HepG2 (cell line): ENCODE measurements around the gene IL1RL1. TPM values are rescaled to one million over a fixed set of nuclear protein-coding genes. Genes with fewer than 3 reads are reported as not detected.

ENCODE experiments used
- ASH2L ChIP-seq: fragments of 300-600, 200-600 bp; sonication (generic); IDR thresholded peaks from 2 replicates; pipeline ENCODE4 v1.7.0; 2017; ENCODE audit warnings: low read depth, mild to moderate bottlenecking, moderate library complexity, mixed read lengths, low read length; ENCODE audit not compliant: insufficient read length
- FOSL1 ChIP-seq: sonication (generic); formaldehyde crosslinking; IDR thresholded peaks from 2 replicates; pipeline ENCODE4 v1.9.0; 2021; ENCODE audit warnings: missing genetic modification reagents, borderline replicate concordance
- IRX3 ChIP-seq: sonication (generic); formaldehyde crosslinking; IDR thresholded peaks from 2 replicates; pipeline ENCODE4 v1.8.1; 2023; ENCODE audit warnings: mild to moderate bottlenecking, low read depth, missing genetic modification reagents, borderline replicate concordance
- JUN ChIP-seq: sonication (generic); formaldehyde crosslinking; IDR thresholded peaks from 2 replicates; pipeline ENCODE4 v1.4.0; 2020; ENCODE audit warnings: mild to moderate bottlenecking, missing genetic modification reagents
- PCBP1 ChIP-seq: fragments of 200-400 bp; formaldehyde crosslinking; IDR thresholded peaks from 2 replicates; pipeline ENCODE4 v1.6.1; 2017; ENCODE audit warnings: mild to moderate bottlenecking, low read depth, low read length, borderline replicate concordance
- SMAD3 ChIP-seq: sonication (generic); formaldehyde crosslinking; IDR thresholded peaks from 2 replicates; pipeline ENCODE4 v1.4.0; 2020; ENCODE audit warnings: missing genetic modification reagents
- SNRNP70 ChIP-seq: fragments of 200-400 bp; formaldehyde crosslinking; IDR thresholded peaks from 2 replicates; pipeline ENCODE4 v1.6.1; 2017; ENCODE audit warnings: mild to moderate bottlenecking, low read depth, low read length, moderate library complexity
- TRIM24 ChIP-seq: sonication (generic); formaldehyde crosslinking; IDR thresholded peaks from 2 replicates; pipeline ENCODE4 v1.8.0; 2022; ENCODE audit warnings: mild to moderate bottlenecking, missing genetic modification reagents
- ZNF143 ChIP-seq: sonication (generic); formaldehyde crosslinking; IDR thresholded peaks from 2 replicates; pipeline ENCODE4 v1.4.0; 2020; ENCODE audit warnings: missing genetic modification reagents
- ZNF292 ChIP-seq: sonication (generic); formaldehyde crosslinking; IDR thresholded peaks from 2 replicates; pipeline ENCODE4 v1.8.1; 2022; ENCODE audit warnings: mild to moderate bottlenecking, low read depth, missing genetic modification reagents, borderline replicate concordance
- ZNF30 ChIP-seq: sonication (generic); formaldehyde crosslinking; IDR thresholded peaks from 2 replicates; pipeline ENCODE4 v1.5.0; 2020; ENCODE audit warnings: mild to moderate bottlenecking, missing genetic modification reagents
- ZNF382 ChIP-seq: sonication (generic); formaldehyde crosslinking; IDR thresholded peaks from 2 replicates; pipeline ENCODE4 v1.5.0; 2020; ENCODE audit warnings: missing genetic modification reagents, mild to moderate bottlenecking, borderline replicate concordance
- ZNF512B ChIP-seq: sonication (generic); formaldehyde crosslinking; IDR thresholded peaks from 2 replicates; pipeline ENCODE4 v1.5.1; 2020; ENCODE audit warnings: missing genetic modification reagents, mild to moderate bottlenecking, borderline replicate concordance
- ZNF598 ChIP-seq: sonication (generic); formaldehyde crosslinking; IDR thresholded peaks from 2 replicates; pipeline ENCODE4 v1.5.1; 2020; ENCODE audit warnings: mild to moderate bottlenecking, missing genetic modification reagents, borderline replicate concordance
- ZNF614 ChIP-seq: IDR thresholded peaks from 2 replicates; pipeline ENCODE4 v1.6.1; 2018; ENCODE audit warnings: missing biosample characterization, missing genetic modification reagents, inconsistent platforms, borderline replicate concordance
- ZNF703 ChIP-seq: sonication (generic); formaldehyde crosslinking; IDR thresholded peaks from 2 replicates; pipeline ENCODE4 v1.5.1; 2020; ENCODE audit warnings: missing genetic modification reagents, mild to moderate bottlenecking, moderate library complexity, borderline replicate concordance
- ZNF75D ChIP-seq: sonication (generic); formaldehyde crosslinking; IDR thresholded peaks from 2 replicates; pipeline ENCODE4 v1.8.1; 2023; ENCODE audit warnings: missing genetic modification reagents, mild to moderate bottlenecking, borderline replicate concordance
- polyA plus RNA-seq, 8 experiments: library from polyadenylated mRNA; depleted of rRNA in 3 of 8; stranded (reverse) in 7 of 8; unstranded in 1 of 8; fragments of >200 nt; fragmentation: Illumina TruSeq in 4 of 8; extraction: Trizol in 4 of 8; gene quantifications; 2 replicates each; pipeline versions ENCODE4 v1.2.1 to v1.2.3, GENCODE V29; 2011 to 2016; ENCODE audit warnings: low read depth in 4 of 8, missing spikeins in 1 of 8, mixed read lengths in 1 of 8; ENCODE audit not compliant: insufficient read depth in 1 of 8
- total RNA-seq, 5 experiments: library from RNA; depleted of rRNA; stranded (reverse); fragments of >200 nt; fragmentation: Illumina TruSeq; extraction: Trizol; gene quantifications; 2 replicates each; pipeline ENCODE4 v1.2.3, GENCODE V29; 2016; ENCODE audit warnings: low read depth in 1 of 5

Gene IL1RL1
- total and polyA plus RNA-seq, 2 of the 13 experiments (the other 11 are each of a cell fraction or from before 2014, with no cell fraction given), result 0.02 to 0.03 TPM

GRCh38 chr2:102355526-102356380 is 44.4 kb downstream of the IL1RL1 start, which contains the start of gene IL18R1 (continued):
- TF ChIP-seq ZNF512B (CRISPR knock-in tag) (peak; percentile 83), FOSL1 (CRISPR knock-in tag) (no peak), ZNF75D (CRISPR knock-in tag) (no peak), ZNF703 (CRISPR knock-in tag) (no peak), TRIM24 (CRISPR knock-in tag) (no peak), ZNF382 (CRISPR knock-in tag) (no peak), ZNF143 (CRISPR knock-in tag) (peak; percentile 33; the same call in 1 of the 2 replicates), ZNF292 (CRISPR knock-in tag) (no peak), PCBP1 (0 out of 2 replicates have a peak, but pooled peaks have one; percentile 21), IRX3 (CRISPR knock-in tag) (0 out of 2 replicates have a peak, but pooled peaks have one; percentile 47), JUN (no peak), SNRNP70 (no peak), ZNF30 (CRISPR knock-in tag) (no peak), SMAD3 (CRISPR knock-in tag) (peak; percentile 65; the same call in 1 of the 2 replicates), ZNF614 (CRISPR knock-in tag) (peak; percentile 60; the same call in 1 of the 2 replicates), ZNF598 (CRISPR knock-in tag) (peak; percentile 83; the same call in 1 of the 2 replicates), ASH2L (peak; percentile 42)
